Naive thymus-derived CD8-positive, alpha-beta T cell (primary cell): ENCODE data around the gene GADD45B. TPM values are rescaled to one million over a fixed set of nuclear protein-coding genes. Genes with fewer than 3 reads are reported as not detected.

ENCODE experiments used
- ATAC-seq, 2 donors: fragments of 150-1000 bp; cut with Tn5 transposase in 1 of 2; sonication (Bioruptor Pico), chemical (Tn5 transposase) in 1 of 2; 1 replicate in 1 of 2; 2 replicates in 1 of 2; pipeline ENCODE4 v1.10.0; 2021; ENCODE audit warnings: mild to moderate bottlenecking in 2 of 2, moderate library complexity in 2 of 2
- POLR2A ChIA-PET: fragments of 350-600 bp; sonication (Branson Sonifier 250); formaldehyde crosslinking; loops from one replicate; lab custom pipeline; 2021; ENCODE audit warnings: antibody characterized with exemption; lab: Charles Lee
- DNase-seq, 10 donors: peaks; one replicate each; pipeline versions ENCODE4 v3.0.0 to v3.0.0-alpha.2; 2020 to 2022
- H3K27ac Mint-ChIP-seq, 10 donors: one replicate each; pipeline ENCODE4 v1.8.0; 2020 to 2022; ENCODE audit warnings: mild to moderate bottlenecking in 10 of 10, mixed read lengths in 10 of 10, moderate library complexity in 4 of 10, inconsistent platforms in 1 of 10
- H3K27me3 Mint-ChIP-seq, 5 donors: one replicate each; pipeline ENCODE4 v1.8.0; 2021 to 2022; ENCODE audit warnings: mixed read lengths in 5 of 5
- H3K36me3 Mint-ChIP-seq, 3 donors: one replicate each; pipeline ENCODE4 v1.8.0; 2020 to 2022; ENCODE audit warnings: mixed read lengths in 3 of 3, mild to moderate bottlenecking in 2 of 3, inconsistent platforms in 1 of 3
- H3K4me1 Mint-ChIP-seq, 4 donors: one replicate each; pipeline ENCODE4 v1.8.0; 2021 to 2022; ENCODE audit warnings: mixed read lengths in 4 of 4
- H3K4me3 Mint-ChIP-seq, 10 donors: one replicate each; pipeline ENCODE4 v1.8.0; 2020 to 2022; ENCODE audit warnings: mild to moderate bottlenecking in 10 of 10, mixed read lengths in 10 of 10, moderate library complexity in 6 of 10, inconsistent platforms in 1 of 10
- H3K9me3 Mint-ChIP-seq, 9 donors: one replicate each; pipeline ENCODE4 v1.8.0; 2020 to 2022; ENCODE audit warnings: mixed read lengths in 9 of 9, mild to moderate bottlenecking in 3 of 9, inconsistent platforms in 1 of 9, moderate library complexity in 1 of 9
- microRNA-seq: library from miRNA; unstranded; fragments of <30 nt; microRNA quantifications from one replicate; pipeline ENCODE4 v1.2.0, GENCODE V29; 2022; ENCODE audit warnings: borderline microRNAs expressed
- polyA plus RNA-seq, 3 donors: library from polyadenylated mRNA; unstranded; fragments of 300-500 nt; fragmentation: Illumina TruSeq; gene quantifications; one replicate each; pipeline ENCODE4 v1.2.3, GENCODE V29; 2021
- total RNA-seq, 8 experiments: library from RNA in 2 of 8; stranded (reverse) in 2 of 8; gene quantifications; one replicate each; pipeline ENCODE4 v1.2.3 and lab custom pipeline; 2021 to 2026

GADD45B gene
- total and polyA plus RNA-seq, 5 experiments from 2014 or later = 41.0 to 115 (median 57.3) TPM

DNA sequence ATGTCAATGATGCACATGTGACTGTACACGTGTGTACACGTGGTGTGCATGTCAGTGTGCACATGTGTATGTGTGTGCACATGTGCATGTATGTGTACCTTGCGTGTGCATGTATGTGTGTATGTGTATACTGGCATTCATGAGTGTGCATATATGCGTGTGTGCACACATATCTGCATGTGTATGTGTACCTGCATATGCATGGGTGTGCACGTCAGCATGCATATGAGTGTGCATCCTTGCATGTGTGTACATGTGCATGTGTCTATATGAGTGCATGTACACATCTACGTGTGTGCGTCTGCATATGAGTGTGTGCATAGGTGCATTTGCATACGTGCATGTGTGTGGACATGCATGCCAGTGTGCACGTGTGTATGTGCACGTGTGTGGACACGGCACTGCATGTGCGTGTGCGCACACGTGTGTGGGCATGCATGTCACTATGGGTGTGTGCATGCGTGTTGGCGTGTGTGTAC lies 48.5 kb downstream of the GADD45B start:
- no peaks in the 10 kb centered on the region for H3K36me3 Mint-ChIP-seq
- H3K27ac Mint-ChIP-seq = no peak overlapping the region
- POLR2A ChIA-PET = no interaction called here
- no peaks in the 10 kb centered on the region for H3K27me3 Mint-ChIP-seq
- no peak overlapping the region for H3K4me3 Mint-ChIP-seq
- DNase-seq = no peak
- H3K9me3 Mint-ChIP-seq = no peaks in the 10 kb centered on the region
- H3K4me1 Mint-ChIP-seq = peaks cover 0 to 1% (median 0%) of the 10 kb centered on the region in 4 donors
- ATAC-seq = no peak

- no peak overlapping the region for H3K27ac Mint-ChIP-seq
- no peak for ATAC-seq
- no peaks in the 10 kb centered on the region for H3K36me3 Mint-ChIP-seq
- H3K4me3 Mint-ChIP-seq = no peak overlapping the region
- no peaks in the 10 kb centered on the region for H3K27me3 Mint-ChIP-seq
- no peaks in the 10 kb centered on the region for H3K9me3 Mint-ChIP-seq
- peaks cover 0 to 1% (median 0%) of the 10 kb centered on the region in 4 donors for H3K4me1 Mint-ChIP-seq
- DNase-seq = no peak
- POLR2A ChIA-PET = interaction anchor here (0.6 kb wide), 1 partner anchor 431 kb away, joined by 4 read pairs; no protein-coding TSS in a partner anchor
Measured at GRCh38 chr19:2524840-2525723, 49.2 kb downstream of the GADD45B start.

DNA sequence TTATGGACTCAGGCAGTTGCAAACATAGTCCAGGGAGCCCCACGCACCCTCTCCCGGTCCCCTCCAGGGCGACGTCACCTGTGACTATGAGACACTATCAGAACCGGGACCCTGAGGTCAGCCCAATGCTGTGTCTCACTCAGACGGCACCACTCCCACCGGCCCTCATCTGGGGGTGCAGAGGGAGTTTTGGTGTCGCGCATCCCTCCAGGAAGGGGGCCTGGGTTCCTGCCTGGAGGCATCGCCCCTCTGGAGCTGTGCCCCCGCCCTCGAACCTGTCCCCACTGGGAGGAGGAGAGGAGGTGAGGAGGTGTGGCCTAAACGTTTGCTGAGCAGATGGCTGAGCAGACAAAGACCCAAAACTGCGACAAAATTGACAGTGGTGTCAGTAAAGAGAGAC lies 51.2 kb downstream of the GADD45B start:
- POLR2A ChIA-PET = interaction anchor here (0.6 kb wide), 1 partner anchor 105 kb away, joined by 4 read pairs; no protein-coding TSS in a partner anchor
- H3K27ac Mint-ChIP-seq = no peak overlapping the region
- DNase-seq (no peak), ATAC-seq (no peak)
- H3K9me3 Mint-ChIP-seq = peaks cover 0 to 4% (median under 1%) of the 10 kb centered on the region in 9 donors
- peaks cover 0 to 2% (median under 1%) of the 10 kb centered on the region in 4 donors for H3K4me1 Mint-ChIP-seq
- peaks cover 0 to 2% (median under 1%) of the 10 kb centered on the region in 3 donors for H3K36me3 Mint-ChIP-seq
- H3K27me3 Mint-ChIP-seq = no peaks in the 10 kb centered on the region
- H3K4me3 Mint-ChIP-seq = no peak overlapping the region

- H3K4me3 Mint-ChIP-seq = no peak overlapping the region
- POLR2A ChIA-PET = interaction anchor here (0.6 to 0.7 kb wide), 2 partner anchors 16 to 105 kb away, joined by 3 to 4 read pairs; no protein-coding TSS in a partner anchor
- peaks cover 0 to 4% (median 2%) of the 10 kb centered on the region in 4 donors for H3K4me1 Mint-ChIP-seq
- no peaks in the 10 kb centered on the region for H3K27me3 Mint-ChIP-seq
- no peak for ATAC-seq
- peaks cover 0 to 10% (median 2%) of the 10 kb centered on the region in 9 donors for H3K9me3 Mint-ChIP-seq
- DNase-seq = no peak
- peaks cover 0 to 5% (median 2%) of the 10 kb centered on the region in 3 donors for H3K36me3 Mint-ChIP-seq
- H3K27ac Mint-ChIP-seq = no peak overlapping the region
Measured at GRCh38 chr19:2527686-2528085, 51.8 kb downstream of the GADD45B start.

Small RNAs within 50 kb of the gene (microRNA-seq; reads per million reads assigned to microRNA genes)
- gene MIR7108 = not detected

Other genes with a start within 250 kb of the GADD45B start
- gene PLEKHJ1, start 239.8 kb upstream of the GADD45B start, total RNA-seq = 10 to 100 TPM; 56.7 to 59.8 TPM
- gene PLEKHJ1, start 239.8 kb upstream of the GADD45B start, polyA plus RNA-seq = 100 to 1,000 TPM in 2 of 3 donors, 10 to 100 TPM in 1; 85.2 to 106 (median 101) TPM
- 100 to 1,000 TPM; 149 to 162 TPM for gene SF3A2, start 239.3 kb upstream of the GADD45B start, total RNA-seq
- gene SF3A2, start 239.3 kb upstream of the GADD45B start, polyA plus RNA-seq = 10 to 100 TPM; 16.3 to 33.5 (median 26.0) TPM
- 10 to 100 TPM; 13.6 to 14.0 TPM for gene AMH, start 226.8 kb upstream of the GADD45B start, total RNA-seq
- not detected for gene AMH, start 226.8 kb upstream of the GADD45B start, polyA plus RNA-seq
- gene JSRP1, start 219.7 kb upstream of the GADD45B start, total RNA-seq = under 1 TPM in 1 of 2 experiments, not detected in 1; 0.70 TPM
- 1 to 10 TPM in 1 of 3 donors, under 1 TPM in 2; 0.41 to 1.3 (median 0.59) TPM for gene JSRP1, start 219.7 kb upstream of the GADD45B start, polyA plus RNA-seq
- gene PEAK3, start 194.0 kb upstream of the GADD45B start, total RNA-seq = under 1 TPM; 0.14 to 0.23 TPM
- under 1 TPM in 1 of 3 donors, not detected in 2; 0.15 TPM for gene PEAK3, start 194.0 kb upstream of the GADD45B start, polyA plus RNA-seq
- 1 to 10 TPM; 1.1 to 1.4 TPM for gene LINGO3, start 168.0 kb upstream of the GADD45B start, total RNA-seq
- 1 to 10 TPM; 2.7 to 9.2 (median 5.1) TPM for gene LINGO3, start 168.0 kb upstream of the GADD45B start, polyA plus RNA-seq
- gene LSM7, start 147.5 kb upstream of the GADD45B start, total RNA-seq = 100 to 1,000 TPM in 1 of 2 experiments, 10 to 100 TPM in 1; 99.1 to 102 TPM
- 100 to 1,000 TPM; 187 to 197 (median 196) TPM for gene LSM7, start 147.5 kb upstream of the GADD45B start, polyA plus RNA-seq
- 100 to 1,000 TPM; 166 to 175 TPM for gene SPPL2B, start 147.4 kb upstream of the GADD45B start, total RNA-seq
- 10 to 100 TPM; 10.5 to 17.3 (median 11.0) TPM for gene SPPL2B, start 147.4 kb upstream of the GADD45B start, polyA plus RNA-seq
- gene TMPRSS9, start 115.9 kb upstream of the GADD45B start, total RNA-seq = not detected
- gene TMPRSS9, start 115.9 kb upstream of the GADD45B start, polyA plus RNA-seq = not detected
- 10 to 100 TPM; 33.6 to 38.3 TPM for gene TIMM13, start 48.5 kb upstream of the GADD45B start, total RNA-seq
- gene TIMM13, start 48.5 kb upstream of the GADD45B start, polyA plus RNA-seq = 10 to 100 TPM; 74.4 to 92.2 (median 83.0) TPM
- 10 to 100 TPM; 17.3 to 19.6 TPM for gene LMNB2, start 19.2 kb upstream of the GADD45B start, total RNA-seq
- 10 to 100 TPM in 1 of 3 donors, 1 to 10 TPM in 2; 5.4 to 10.5 (median 7.4) TPM for gene LMNB2, start 19.2 kb upstream of the GADD45B start, polyA plus RNA-seq
- gene GNG7, start 226.6 kb downstream of the GADD45B start, total RNA-seq = 1 to 10 TPM; 8.5 TPM
- 1 to 10 TPM; 1.8 to 4.2 (median 2.5) TPM for gene GNG7, start 226.6 kb downstream of the GADD45B start, polyA plus RNA-seq
- under 1 TPM; 0.75 to 0.77 TPM for gene DIRAS1, start 245.2 kb downstream of the GADD45B start, total RNA-seq
- not detected for gene DIRAS1, start 245.2 kb downstream of the GADD45B start, polyA plus RNA-seq